ENCODE data around the gene ELF5. TPM values are rescaled to one million over a fixed set of nuclear protein-coding genes. Genes with fewer than 3 reads are reported as not detected.

Gene ELF5
- not detected for total RNA-seq (ENCODE audit: unreplicated experiment)
- long read RNA-seq, result 0 reads

DNA sequence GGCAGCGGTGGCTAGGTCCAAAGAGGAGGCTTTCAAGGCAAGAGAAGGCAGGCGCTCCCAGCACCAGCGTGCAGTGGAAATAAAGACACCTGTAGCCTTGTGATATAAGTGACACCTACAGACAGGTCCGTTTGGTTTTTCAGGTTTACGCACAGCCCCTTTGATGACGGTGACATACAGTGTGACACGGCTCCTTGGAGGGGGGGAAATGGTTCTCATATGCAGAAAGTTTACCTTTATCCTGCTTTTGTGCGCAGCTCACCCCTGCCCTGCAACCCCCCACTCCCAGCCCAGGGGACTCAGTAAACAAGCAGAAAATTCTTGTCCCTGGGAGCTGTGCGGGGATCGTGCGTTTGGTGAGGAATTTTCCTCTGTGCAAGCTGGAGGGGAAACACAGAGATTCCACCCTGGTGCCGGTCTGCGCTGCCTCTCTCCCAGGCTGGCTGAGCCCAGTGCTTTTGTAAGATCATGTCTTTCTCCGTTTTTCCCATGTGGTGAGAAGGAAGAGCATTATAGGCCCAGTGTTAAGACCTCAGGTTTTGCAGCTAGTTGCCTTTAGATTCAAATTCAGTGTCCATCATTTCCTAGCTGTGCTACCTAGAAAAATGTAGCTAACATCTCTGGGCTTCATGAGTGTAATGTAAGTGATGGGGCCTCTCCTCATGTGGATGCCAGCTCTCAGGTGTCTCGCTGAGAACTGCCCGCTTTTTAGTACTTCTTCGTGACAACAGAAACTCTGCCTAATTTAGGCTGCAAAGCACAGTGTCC, at the start of gene ELF5:
TSS of gene ELF5 (minus strand) at position 113 of the 768 bp plus-strand sequence. CDS start 8,045 bp downstream, outside the sequence.
- H3K9me3 Mint-ChIP-seq (ENCODE audit: unreplicated experiment), result no peaks in the 10 kb centered on the region
- TF ChIP-seq, protein P1, sequence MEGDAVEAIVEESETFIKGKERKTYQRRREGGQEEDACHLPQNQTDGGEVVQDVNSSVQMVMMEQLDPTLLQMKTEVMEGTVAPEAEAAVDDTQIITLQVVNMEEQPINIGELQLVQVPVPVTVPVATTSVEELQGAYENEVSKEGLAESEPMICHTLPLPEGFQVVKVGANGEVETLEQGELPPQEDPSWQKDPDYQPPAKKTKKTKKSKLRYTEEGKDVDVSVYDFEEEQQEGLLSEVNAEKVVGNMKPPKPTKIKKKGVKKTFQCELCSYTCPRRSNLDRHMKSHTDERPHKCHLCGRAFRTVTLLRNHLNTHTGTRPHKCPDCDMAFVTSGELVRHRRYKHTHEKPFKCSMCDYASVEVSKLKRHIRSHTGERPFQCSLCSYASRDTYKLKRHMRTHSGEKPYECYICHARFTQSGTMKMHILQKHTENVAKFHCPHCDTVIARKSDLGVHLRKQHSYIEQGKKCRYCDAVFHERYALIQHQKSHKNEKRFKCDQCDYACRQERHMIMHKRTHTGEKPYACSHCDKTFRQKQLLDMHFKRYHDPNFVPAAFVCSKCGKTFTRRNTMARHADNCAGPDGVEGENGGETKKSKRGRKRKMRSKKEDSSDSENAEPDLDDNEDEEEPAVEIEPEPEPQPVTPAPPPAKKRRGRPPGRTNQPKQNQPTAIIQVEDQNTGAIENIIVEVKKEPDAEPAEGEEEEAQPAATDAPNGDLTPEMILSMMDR (IDR thresholded peaks at IDR 0.05; ENCODE audit: partially characterized antibody, unreplicated experiment), result no peak
- peaks cover 1% of the 10 kb centered on the region for H3K4me1 Mint-ChIP-seq (ENCODE audit: low read depth, unreplicated experiment)
- H3K4me3 Mint-ChIP-seq (ENCODE audit: unreplicated experiment), result no peak within 1 kb of the TSS
- no peaks in the 10 kb centered on the region for H3K36me3 Mint-ChIP-seq (ENCODE audit: unreplicated experiment)
- no peak for DNase-seq
- no peaks in the 10 kb centered on the region for H3K27me3 Mint-ChIP-seq (ENCODE audit: unreplicated experiment)
- no peak within 1 kb of the TSS for H3K27ac Mint-ChIP-seq (ENCODE audit: unreplicated experiment)

DNA sequence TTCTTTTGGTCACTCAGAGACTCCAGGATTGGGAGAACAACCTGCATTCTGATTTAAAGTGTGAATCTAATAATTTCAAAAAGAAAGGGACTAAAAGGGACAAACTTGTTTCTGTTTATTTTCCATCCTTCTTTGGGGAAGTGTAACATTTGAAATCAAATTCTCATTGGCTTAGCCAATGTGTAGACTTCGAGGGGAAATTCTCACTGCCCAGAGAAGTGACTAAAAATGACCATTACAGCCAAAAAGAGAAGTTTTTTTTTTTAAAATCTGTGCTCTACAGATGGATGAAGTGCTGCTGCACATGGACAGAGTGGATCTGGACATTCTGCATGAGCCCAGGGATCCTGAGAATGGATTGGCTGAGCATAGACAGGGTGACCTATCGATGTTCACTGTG, 49.4 kb upstream of the ELF5 start:
- Mint-ChIP-seq H3K27me3 (ENCODE audit: unreplicated experiment) (peaks cover 6% of the 10 kb centered on the region), H3K4me3 (ENCODE audit: unreplicated experiment) (no peak overlapping the region), H3K27ac (ENCODE audit: unreplicated experiment) (no peak overlapping the region), H3K4me1 (ENCODE audit: low read depth, unreplicated experiment) (no peaks in the 10 kb centered on the region), H3K9me3 (ENCODE audit: unreplicated experiment) (no peaks in the 10 kb centered on the region), H3K36me3 (ENCODE audit: unreplicated experiment) (no peaks in the 10 kb centered on the region)
- DNase-seq, result no peak
- TF ChIP-seq, protein P1 (IDR thresholded peaks at IDR 0.05; ENCODE audit: partially characterized antibody, unreplicated experiment), result no peak

DNA sequence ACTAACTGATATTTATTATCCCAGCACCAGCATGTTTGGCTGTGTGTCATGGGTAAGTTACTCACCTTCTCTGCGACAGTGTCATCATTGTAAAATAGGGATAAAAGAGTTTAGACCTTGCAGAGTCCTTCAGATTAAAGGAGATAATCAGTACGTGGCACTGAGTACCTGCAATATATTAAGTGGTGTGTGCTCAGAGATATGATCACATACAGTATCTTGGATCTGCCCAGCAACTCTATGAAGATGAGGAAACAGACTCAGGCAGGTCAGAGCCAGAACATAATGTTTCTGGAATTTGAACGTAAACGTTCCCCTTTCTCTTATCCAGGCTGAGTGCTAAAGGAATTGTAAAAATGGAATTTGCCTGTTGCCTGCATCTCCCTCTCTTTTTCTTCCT, 46.9 kb upstream of the ELF5 start:
- H3K4me1 Mint-ChIP-seq (ENCODE audit: low read depth, unreplicated experiment), result no peaks in the 10 kb centered on the region
- no peaks in the 10 kb centered on the region for H3K36me3 Mint-ChIP-seq (ENCODE audit: unreplicated experiment)
- peaks cover 6% of the 10 kb centered on the region for H3K27me3 Mint-ChIP-seq (ENCODE audit: unreplicated experiment)
- H3K9me3 Mint-ChIP-seq (ENCODE audit: unreplicated experiment), result no peaks in the 10 kb centered on the region
- no peak overlapping the region for H3K4me3 Mint-ChIP-seq (ENCODE audit: unreplicated experiment)
- TF ChIP-seq, protein P1 (IDR thresholded peaks at IDR 0.05; ENCODE audit: partially characterized antibody, unreplicated experiment), result no peak
- no peak for DNase-seq
- no peak overlapping the region for H3K27ac Mint-ChIP-seq (ENCODE audit: unreplicated experiment)

DNA sequence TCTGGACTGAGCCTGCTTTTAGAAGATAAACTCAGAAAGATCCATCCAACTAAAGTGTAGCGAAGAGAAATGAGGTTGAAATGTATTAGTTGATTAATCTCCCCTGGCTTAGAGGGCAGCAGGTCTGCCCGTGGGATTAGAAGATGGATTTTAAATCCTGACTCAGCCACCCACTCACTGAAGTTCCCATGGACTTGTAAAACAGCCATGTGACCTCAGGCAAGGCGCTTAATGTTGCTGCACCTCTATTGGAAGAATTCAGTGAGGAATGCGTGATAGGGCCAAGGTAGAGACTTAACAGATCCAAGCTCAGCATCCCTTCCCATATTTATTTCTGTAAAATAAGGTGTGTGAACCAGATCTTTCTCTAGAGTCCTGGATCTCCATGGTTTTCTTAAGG, 45.1 kb upstream of the ELF5 start:
- TF ChIP-seq, protein P1 (IDR thresholded peaks at IDR 0.05; ENCODE audit: partially characterized antibody, unreplicated experiment), result no peak
- no peak overlapping the region for H3K27ac Mint-ChIP-seq (ENCODE audit: unreplicated experiment)
- no peaks in the 10 kb centered on the region for H3K9me3 Mint-ChIP-seq (ENCODE audit: unreplicated experiment)
- no peak for DNase-seq
- H3K27me3 Mint-ChIP-seq (ENCODE audit: unreplicated experiment), result peaks cover 6% of the 10 kb centered on the region
- no peaks in the 10 kb centered on the region for H3K4me1 Mint-ChIP-seq (ENCODE audit: low read depth, unreplicated experiment)
- no peaks in the 10 kb centered on the region for H3K36me3 Mint-ChIP-seq (ENCODE audit: unreplicated experiment)
- no peak overlapping the region for H3K4me3 Mint-ChIP-seq (ENCODE audit: unreplicated experiment)

DNA sequence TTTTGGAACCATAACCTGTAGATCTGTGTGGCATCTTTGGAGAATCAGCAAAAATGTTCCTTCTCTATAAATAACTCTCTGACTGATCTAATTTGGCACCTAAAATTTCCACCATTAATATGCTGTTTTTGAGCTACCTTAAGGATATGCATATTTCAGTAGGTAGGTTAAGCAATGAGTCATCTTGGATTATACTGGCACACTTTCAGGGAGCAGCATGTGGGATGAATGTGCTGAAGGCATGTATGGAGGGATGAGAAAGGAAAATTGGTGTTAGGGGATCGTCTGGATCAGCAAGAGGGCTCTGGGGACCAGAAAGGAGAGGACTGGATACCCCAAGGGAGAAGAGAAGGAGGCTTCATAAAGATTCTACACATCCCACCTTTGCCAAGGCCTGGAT, 44.6 kb upstream of the ELF5 start:
- TF ChIP-seq, protein P1 (IDR thresholded peaks at IDR 0.05; ENCODE audit: partially characterized antibody, unreplicated experiment), result no peak
- Mint-ChIP-seq H3K4me1 (ENCODE audit: low read depth, unreplicated experiment) (no peaks in the 10 kb centered on the region), H3K9me3 (ENCODE audit: unreplicated experiment) (no peaks in the 10 kb centered on the region), H3K27ac (ENCODE audit: unreplicated experiment) (no peak overlapping the region), H3K36me3 (ENCODE audit: unreplicated experiment) (no peaks in the 10 kb centered on the region), H3K27me3 (ENCODE audit: unreplicated experiment) (peaks cover 6% of the 10 kb centered on the region), H3K4me3 (ENCODE audit: unreplicated experiment) (no peak overlapping the region)
- no peak for DNase-seq

Data from glutamatergic neuron (in vitro differentiated cells).